ENCODE data around the gene ZNF287.

Gene ZNF287

GRCh38 chr17:16515933-16516332 is 53.1 kb downstream of the ZNF287 start:
- no peak for DNase-seq

- DNase-seq = no peak
Measured at GRCh38 chr17:16513873-16514272, 55.1 kb downstream of the ZNF287 start.

- DNase-seq = no peak
Measured at GRCh38 chr17:16512011-16512410, 57.0 kb downstream of the ZNF287 start.

- no peak for DNase-seq
Measured at GRCh38 chr17:16511593-16511992, 57.4 kb downstream of the ZNF287 start.

GRCh38 chr17:16507918-16508533 is 61.0 kb downstream of the ZNF287 start:
- DNase-seq = no peak

GRCh38 chr17:16506188-16506587 is 62.8 kb downstream of the ZNF287 start:
- no peak for DNase-seq

GRCh38 chr17:16504984-16505383 is 64.0 kb downstream of the ZNF287 start:
- no peak for DNase-seq
